Keratinocyte (primary cell): ENCODE measurements around the gene CCDC102B.

Experiments used
- EZH2 ChIP-seq: IDR thresholded peaks from one replicate; pipeline ENCODE4 v1.6.1; 2012; ENCODE audit warnings: inconsistent platforms, mild to moderate bottlenecking, low read length, moderate library complexity
- TF ChIP-seq, protein P1 (sequence below), 3 experiments: IDR thresholded peaks in 1 of 3; conservative IDR thresholded peaks in 1 of 3; optimal IDR thresholded peaks in 1 of 3; 2 replicates in 2 of 3; 3 replicates in 1 of 3; pipeline versions ENCODE3 to v1.5.1; 2011; ENCODE audit warnings: low read length in 3 of 3, mild to moderate bottlenecking in 3 of 3, moderate library complexity in 2 of 3, control low read depth in 1 of 3, inconsistent platforms in 1 of 3; ENCODE audit not compliant: insufficient read depth in 2 of 3; ENCODE audit errors: extremely low read depth in 1 of 3

DNA sequence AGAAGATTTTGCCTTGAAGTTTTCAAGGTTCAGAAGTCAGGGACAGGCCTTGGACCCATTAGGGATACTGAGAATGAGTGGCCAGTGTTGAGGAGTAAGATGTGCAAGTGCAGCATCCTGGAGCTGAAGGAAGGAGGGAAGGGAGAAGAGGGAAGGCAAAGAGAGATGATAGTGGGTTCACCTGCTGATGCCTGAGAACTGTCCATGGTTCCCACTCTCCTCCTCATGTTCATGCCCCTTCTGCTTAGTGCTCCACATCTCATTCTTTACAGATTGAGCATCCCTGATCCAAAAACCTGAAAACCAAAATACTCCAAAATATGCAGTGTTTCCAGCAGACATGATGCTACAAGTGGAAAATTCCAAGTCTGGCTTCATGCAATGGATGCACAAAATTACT, 137.8 kb downstream of the CCDC102B start:
- TF ChIP-seq, protein P1, sequence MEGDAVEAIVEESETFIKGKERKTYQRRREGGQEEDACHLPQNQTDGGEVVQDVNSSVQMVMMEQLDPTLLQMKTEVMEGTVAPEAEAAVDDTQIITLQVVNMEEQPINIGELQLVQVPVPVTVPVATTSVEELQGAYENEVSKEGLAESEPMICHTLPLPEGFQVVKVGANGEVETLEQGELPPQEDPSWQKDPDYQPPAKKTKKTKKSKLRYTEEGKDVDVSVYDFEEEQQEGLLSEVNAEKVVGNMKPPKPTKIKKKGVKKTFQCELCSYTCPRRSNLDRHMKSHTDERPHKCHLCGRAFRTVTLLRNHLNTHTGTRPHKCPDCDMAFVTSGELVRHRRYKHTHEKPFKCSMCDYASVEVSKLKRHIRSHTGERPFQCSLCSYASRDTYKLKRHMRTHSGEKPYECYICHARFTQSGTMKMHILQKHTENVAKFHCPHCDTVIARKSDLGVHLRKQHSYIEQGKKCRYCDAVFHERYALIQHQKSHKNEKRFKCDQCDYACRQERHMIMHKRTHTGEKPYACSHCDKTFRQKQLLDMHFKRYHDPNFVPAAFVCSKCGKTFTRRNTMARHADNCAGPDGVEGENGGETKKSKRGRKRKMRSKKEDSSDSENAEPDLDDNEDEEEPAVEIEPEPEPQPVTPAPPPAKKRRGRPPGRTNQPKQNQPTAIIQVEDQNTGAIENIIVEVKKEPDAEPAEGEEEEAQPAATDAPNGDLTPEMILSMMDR (optimal IDR thresholded peaks at IDR 0.05 in 1 of 3, IDR thresholded peaks at IDR 0.05 in 1 of 3, conservative IDR thresholded peaks at IDR 0.05 in 1 of 3; ENCODE audit: extremely low read depth in 1 of 3, insufficient read depth in 2 of 3, low read length in 3 of 3): no peak
- no peak for TF ChIP-seq EZH2
